Choroid plexus epithelial cell (primary cell): Measurements from ENCODE around the gene KCNK7.

Experiments
- DNase-seq: peaks from one replicate; pipeline ENCODE4 v3.0.0-alpha.2; 2010; ENCODE audit warnings: low read depth
- H3K4me3 ChIP-seq: 2 replicates; pipeline ENCODE4 v1.5.1; 2011; ENCODE audit warnings: low read depth, mild to moderate bottlenecking, control low read depth, low read length, moderate library complexity
- TF ChIP-seq, protein P1 (sequence below): conservative IDR thresholded peaks from 2 replicates; pipeline ENCODE4 v1.5.1; 2011; ENCODE audit warnings: low read depth, mild to moderate bottlenecking, control low read depth, inconsistent platforms, low read length, moderate library complexity

KCNK7 gene

DNA sequence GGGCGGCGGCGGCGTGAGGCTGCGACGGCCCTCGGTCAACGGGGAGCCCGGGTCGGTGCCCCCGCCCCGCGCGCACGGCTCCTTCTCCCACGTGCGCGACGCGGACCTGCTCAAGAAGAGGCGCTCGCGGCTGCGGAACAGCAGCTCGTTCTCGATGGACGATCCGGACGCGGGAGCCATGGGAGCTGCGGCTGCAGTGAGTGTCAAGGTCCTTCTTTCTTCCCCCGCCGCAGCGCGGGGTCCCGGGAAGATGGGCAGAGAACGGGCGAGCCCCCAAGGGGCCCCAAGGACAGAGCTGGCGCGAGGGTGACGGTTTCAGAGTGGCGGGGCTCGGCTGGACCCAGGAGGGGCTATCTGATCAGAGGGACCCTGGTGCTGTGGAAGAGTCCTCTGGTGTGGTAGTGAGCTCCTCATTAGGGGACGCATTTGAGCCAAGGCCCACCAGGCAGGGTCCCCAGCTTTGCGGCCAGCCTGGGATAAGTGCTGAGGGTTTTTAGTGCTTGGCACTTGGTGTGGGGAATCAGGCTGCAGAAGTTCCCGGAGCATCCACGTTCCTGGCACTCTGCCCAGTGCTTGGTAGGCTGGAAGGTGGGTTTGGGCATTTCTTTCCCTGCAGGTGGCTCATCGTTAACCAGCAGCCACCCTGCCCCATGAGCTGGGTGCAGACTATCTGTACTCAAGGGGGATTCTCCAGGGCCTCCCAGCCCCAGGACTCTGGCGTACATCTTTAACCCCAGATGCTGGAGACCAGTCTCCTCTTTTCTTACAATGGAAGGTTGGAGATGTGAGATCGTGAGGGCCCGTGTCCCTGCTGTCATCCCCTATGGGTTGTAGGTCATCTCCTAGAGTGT is 10.0 kb downstream of the KCNK7 start:
- no peak for DNase-seq

DNA sequence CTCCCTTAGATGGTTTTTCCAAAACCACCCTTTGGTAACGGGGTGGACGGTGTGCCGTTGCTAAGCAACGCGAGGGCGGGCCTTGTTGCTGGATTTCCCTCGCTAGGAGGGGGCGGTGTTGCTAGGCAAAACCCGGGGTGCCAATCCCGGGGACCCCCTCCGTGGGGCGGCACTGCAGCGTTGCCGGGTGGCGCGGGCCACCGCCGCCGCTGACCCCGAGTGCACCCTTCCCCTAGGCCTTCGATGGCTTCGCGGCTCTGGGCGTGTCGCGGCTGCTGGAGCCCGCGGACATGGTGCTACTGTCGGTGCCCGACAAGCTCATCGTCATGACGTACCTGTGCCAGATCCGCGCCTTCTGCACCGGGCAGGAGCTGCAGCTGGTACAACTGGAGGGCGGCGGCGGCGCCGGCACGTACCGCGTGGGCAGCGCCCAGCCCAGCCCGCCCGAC is 10.9 kb downstream of the KCNK7 start:
- no peak overlapping the region for H3K4me3 ChIP-seq
- DNase-seq: peak; percentile 17
- TF ChIP-seq, protein P1, sequence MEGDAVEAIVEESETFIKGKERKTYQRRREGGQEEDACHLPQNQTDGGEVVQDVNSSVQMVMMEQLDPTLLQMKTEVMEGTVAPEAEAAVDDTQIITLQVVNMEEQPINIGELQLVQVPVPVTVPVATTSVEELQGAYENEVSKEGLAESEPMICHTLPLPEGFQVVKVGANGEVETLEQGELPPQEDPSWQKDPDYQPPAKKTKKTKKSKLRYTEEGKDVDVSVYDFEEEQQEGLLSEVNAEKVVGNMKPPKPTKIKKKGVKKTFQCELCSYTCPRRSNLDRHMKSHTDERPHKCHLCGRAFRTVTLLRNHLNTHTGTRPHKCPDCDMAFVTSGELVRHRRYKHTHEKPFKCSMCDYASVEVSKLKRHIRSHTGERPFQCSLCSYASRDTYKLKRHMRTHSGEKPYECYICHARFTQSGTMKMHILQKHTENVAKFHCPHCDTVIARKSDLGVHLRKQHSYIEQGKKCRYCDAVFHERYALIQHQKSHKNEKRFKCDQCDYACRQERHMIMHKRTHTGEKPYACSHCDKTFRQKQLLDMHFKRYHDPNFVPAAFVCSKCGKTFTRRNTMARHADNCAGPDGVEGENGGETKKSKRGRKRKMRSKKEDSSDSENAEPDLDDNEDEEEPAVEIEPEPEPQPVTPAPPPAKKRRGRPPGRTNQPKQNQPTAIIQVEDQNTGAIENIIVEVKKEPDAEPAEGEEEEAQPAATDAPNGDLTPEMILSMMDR: no peak

More for the DNA sequence above, 10.0 kb downstream of the KCNK7 start:
- H3K4me3 ChIP-seq: no peak overlapping the region
- TF ChIP-seq, protein P1: no peak

DNA sequence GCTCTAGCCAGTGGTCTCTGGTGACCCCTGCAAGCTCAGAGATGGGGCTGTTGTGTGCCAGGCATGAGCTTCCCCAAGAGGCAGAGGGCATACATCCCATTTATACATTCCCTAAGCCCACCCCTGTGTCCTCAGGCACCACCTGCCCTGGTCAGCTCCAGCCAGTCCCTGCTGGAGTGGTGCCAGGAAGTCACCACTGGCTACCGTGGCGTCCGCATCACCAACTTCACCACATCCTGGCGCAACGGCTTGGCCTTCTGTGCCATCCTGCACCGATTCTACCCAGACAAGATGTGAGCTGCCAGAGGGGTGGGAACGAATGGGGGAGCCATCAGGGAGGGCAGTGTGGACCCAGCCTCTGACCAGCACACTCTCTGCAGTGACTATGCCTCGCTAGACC is 11.5 kb downstream of the KCNK7 start:
- DNase-seq: no peak
- TF ChIP-seq, protein P1: no peak
- no peak overlapping the region for H3K4me3 ChIP-seq

DNA sequence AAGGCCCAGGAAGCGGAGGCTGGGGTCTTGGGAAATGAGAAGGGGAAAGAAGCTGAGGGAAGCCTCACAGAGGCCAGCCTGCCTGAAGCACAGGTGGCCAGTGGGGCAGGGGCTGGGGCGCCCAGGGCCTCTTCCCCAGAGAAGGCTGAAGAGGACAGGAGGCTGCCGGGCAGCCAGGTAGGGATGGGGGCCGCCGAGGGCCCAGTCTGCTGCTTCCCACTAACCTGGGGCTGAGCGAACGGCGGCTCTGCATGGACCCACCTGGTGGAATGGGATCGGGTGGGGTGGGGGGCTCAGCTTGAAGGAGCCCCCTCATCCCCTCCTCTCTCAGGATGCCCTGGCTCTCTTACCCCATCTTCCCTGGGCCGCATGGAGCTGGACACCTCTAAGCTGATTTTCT is 12.0 kb downstream of the KCNK7 start:
- TF ChIP-seq, protein P1: no peak
- DNase-seq: no peak
- no peak overlapping the region for H3K4me3 ChIP-seq

DNA sequence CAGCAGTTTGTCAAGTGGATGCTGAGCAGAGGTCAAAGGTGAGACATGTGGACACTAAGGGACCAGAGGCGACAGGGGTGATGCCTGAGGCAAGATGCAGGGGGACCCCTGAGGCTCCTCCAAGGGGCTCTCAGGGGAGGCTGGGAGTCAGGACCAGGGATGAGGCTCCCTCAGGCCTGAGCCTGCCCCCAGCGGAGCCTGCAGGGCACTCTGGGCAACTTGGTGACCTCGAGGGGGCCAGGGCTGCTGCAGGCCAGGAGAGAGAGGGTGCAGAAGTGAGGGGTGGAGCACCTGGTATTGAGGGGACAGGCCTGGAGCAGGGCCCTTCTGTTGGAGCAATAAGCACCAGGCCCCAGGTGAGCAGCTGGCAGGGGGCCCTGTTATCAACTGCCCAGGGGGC is 13.7 kb downstream of the KCNK7 start:
- TF ChIP-seq, protein P1: no peak
- DNase-seq: no peak
- no peak overlapping the region for H3K4me3 ChIP-seq

DNA sequence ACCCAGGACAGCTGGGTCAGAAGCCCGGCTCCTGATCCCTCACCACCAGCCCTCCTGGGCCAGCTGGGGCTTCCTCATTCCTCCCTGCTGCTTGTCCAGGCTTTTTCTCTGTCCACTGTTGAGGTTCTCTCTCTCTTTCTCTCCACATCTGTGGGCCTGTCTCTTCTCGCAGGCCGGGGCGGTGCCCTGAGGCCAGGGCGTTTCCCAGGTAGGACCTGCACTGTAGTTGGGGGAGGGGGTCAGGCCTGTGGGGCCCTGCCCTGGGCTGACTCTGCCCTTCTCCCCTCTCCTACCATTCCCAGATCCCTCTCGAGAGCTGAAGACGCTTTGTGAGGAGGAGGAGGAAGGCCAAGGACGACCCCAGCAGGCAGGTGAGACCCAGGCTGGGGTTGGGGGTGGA is 14.8 kb downstream of the KCNK7 start:
- H3K4me3 ChIP-seq: no peak overlapping the region
- no peak for DNase-seq
- TF ChIP-seq, protein P1: no peak
